ENCODE results near the gene SLC22A24. TPM values are rescaled to one million over a fixed set of nuclear protein-coding genes. Genes with fewer than 3 reads are reported as not detected.

The SLC22A24 gene
- total RNA-seq, 1 experiment from 2014 or later: not detected

DNA sequence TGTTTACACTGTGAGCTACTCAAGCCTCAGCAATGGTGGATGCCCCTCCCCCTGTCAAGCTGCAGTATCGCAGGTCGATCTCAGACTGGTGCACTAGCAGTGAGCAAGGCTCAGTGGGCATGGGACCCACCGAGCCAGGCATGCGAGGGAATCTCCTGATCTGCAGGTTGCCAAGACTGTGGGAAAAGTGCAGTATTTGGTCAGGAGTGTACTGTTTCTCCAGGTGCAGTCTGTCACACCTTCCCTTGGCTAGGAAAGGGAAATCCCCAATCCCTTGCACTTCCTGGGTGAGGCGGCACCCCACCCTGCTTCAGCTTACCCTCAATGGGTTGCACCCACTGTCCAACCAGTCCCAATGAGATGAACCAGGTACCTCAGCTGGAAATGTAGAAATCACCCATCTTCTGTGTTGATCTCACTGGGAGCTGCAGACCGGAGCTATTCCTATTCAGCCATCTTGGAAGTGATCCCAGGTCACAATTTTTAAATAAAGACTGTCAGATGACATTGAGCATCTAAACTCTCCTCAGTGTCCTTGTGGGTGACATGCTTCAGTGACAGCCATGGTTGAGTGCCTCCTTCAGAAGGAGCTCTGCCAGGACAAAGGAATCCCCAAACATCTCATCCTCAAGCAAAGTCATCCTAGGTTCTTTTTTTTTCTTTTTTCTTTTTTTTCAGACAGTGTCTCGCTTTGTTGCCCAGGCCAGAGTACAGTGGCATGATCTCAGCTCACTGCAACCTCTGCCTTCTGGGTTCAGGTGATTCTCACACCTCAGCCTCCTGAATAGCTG, 10.8 kb downstream of the SLC22A24 start:
- POLR2A ChIA-PET: no interaction called here
- H3K36me3 Mint-ChIP-seq: peaks cover 10% of the 10 kb centered on the region
- DNase-seq (ENCODE audit: low spot score) (no peak), ATAC-seq (no peak)
- TF ChIP-seq CBFB (CRISPR knock-in tag; IDR thresholded peaks at IDR 0.05; ENCODE audit: low read depth) (no peak), SMAD4 (CRISPR knock-in tag; IDR thresholded peaks at IDR 0.05) (no peak), NFYB (CRISPR knock-in tag; conservative IDR thresholded peaks at IDR 0.05; ENCODE audit: low read depth) (no peak), OVOL2 (CRISPR knock-in tag; IDR thresholded peaks at IDR 0.05; ENCODE audit: borderline replicate concordance) (no peak), RELA (CRISPR knock-in tag; IDR thresholded peaks at IDR 0.05; ENCODE audit: borderline replicate concordance) (no peak), ESRRA (CRISPR knock-in tag; IDR thresholded peaks at IDR 0.05; ENCODE audit: borderline replicate concordance) (no peak), ATF1 (CRISPR knock-in tag; IDR thresholded peaks at IDR 0.05) (no peak), JUN (CRISPR knock-in tag; IDR thresholded peaks at IDR 0.05) (no peak), ZNF423 (CRISPR knock-in tag; IDR thresholded peaks at IDR 0.05) (no peak), SP1 (CRISPR knock-in tag; conservative IDR thresholded peaks at IDR 0.05) (no peak), TCF7 (CRISPR knock-in tag; IDR thresholded peaks at IDR 0.05; ENCODE audit: low read depth) (no peak), ZNF263 (CRISPR knock-in tag; IDR thresholded peaks at IDR 0.05; ENCODE audit: low read depth) (no peak), ZNF219 (CRISPR knock-in tag; IDR thresholded peaks at IDR 0.05; ENCODE audit: borderline replicate concordance) (no peak), KAT7 (CRISPR knock-in tag; IDR thresholded peaks at IDR 0.05; ENCODE audit: borderline replicate concordance) (no peak)
- TF ChIP-seq, protein P1, sequence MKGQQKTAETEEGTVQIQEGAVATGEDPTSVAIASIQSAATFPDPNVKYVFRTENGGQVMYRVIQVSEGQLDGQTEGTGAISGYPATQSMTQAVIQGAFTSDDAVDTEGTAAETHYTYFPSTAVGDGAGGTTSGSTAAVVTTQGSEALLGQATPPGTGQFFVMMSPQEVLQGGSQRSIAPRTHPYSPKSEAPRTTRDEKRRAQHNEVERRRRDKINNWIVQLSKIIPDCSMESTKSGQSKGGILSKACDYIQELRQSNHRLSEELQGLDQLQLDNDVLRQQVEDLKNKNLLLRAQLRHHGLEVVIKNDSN (CRISPR knock-in tag; IDR thresholded peaks at IDR 0.05): no peak
- TF ChIP-seq, protein P2, sequence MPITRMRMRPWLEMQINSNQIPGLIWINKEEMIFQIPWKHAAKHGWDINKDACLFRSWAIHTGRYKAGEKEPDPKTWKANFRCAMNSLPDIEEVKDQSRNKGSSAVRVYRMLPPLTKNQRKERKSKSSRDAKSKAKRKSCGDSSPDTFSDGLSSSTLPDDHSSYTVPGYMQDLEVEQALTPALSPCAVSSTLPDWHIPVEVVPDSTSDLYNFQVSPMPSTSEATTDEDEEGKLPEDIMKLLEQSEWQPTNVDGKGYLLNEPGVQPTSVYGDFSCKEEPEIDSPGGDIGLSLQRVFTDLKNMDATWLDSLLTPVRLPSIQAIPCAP (CRISPR knock-in tag; IDR thresholded peaks at IDR 0.05): no peak
- TF ChIP-seq, protein P3, sequence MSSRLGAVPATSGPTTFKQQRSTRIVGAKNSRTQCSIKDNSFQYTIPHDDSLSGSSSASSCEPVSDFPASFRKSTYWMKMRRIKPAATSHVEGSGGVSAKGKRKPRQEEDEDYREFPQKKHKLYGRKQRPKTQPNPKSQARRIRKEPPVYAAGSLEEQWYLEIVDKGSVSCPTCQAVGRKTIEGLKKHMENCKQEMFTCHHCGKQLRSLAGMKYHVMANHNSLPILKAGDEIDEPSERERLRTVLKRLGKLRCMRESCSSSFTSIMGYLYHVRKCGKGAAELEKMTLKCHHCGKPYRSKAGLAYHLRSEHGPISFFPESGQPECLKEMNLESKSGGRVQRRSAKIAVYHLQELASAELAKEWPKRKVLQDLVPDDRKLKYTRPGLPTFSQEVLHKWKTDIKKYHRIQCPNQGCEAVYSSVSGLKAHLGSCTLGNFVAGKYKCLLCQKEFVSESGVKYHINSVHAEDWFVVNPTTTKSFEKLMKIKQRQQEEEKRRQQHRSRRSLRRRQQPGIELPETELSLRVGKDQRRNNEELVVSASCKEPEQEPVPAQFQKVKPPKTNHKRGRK (CRISPR knock-in tag; IDR thresholded peaks at IDR 0.05; ENCODE audit: borderline replicate concordance): no peak
- TF ChIP-seq, protein P4, sequence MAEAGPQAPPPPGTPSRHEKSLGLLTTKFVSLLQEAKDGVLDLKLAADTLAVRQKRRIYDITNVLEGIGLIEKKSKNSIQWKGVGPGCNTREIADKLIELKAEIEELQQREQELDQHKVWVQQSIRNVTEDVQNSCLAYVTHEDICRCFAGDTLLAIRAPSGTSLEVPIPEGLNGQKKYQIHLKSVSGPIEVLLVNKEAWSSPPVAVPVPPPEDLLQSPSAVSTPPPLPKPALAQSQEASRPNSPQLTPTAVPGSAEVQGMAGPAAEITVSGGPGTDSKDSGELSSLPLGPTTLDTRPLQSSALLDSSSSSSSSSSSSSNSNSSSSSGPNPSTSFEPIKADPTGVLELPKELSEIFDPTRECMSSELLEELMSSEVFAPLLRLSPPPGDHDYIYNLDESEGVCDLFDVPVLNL (CRISPR knock-in tag; IDR thresholded peaks at IDR 0.05; ENCODE audit: borderline replicate concordance, low read depth): no peak
- CTCF ChIA-PET: no interaction called here
- no peaks in the 10 kb centered on the region for H3K4me1 Mint-ChIP-seq
- peaks cover 34% of the 10 kb centered on the region for H3K9me3 Mint-ChIP-seq
- H3K27ac Mint-ChIP-seq: no peak overlapping the region
- no peak overlapping the region for H3K4me3 Mint-ChIP-seq
- peaks cover 52% of the 10 kb centered on the region for H3K27me3 Mint-ChIP-seq (ENCODE audit: low read depth)

DNA sequence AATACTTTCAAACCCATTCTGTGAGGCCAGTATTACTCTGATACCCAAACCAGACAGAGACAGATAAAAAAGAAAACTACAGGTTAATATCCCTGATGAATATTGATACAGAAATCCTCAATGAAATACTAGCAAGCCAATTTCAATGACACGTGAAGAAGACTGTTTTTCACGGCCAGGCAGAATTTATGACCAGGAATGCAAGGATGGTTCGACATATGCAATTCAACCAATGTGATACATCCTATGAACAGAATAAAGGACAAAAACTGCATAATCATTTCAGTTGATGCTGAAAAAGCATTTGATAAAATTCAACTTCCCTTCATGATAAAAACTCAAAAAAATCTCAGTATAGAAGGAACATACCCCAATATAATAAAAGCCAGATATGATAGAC, 44.5 kb downstream of the SLC22A24 start:
- DNase-seq (ENCODE audit: low spot score) (no peak), ATAC-seq (no peak)
- Mint-ChIP-seq H3K4me3 (no peak overlapping the region), H3K27ac (no peak overlapping the region), H3K9me3 (peaks cover 37% of the 10 kb centered on the region), H3K4me1 (no peaks in the 10 kb centered on the region), H3K36me3 (peaks cover 7% of the 10 kb centered on the region), H3K27me3 (ENCODE audit: low read depth) (peaks cover 24% of the 10 kb centered on the region)
- ChIA-PET CTCF (interaction anchor here (1.2 kb wide), 1 partner anchor 124 kb away, joined by 3 read pairs; no protein-coding TSS in a partner anchor), POLR2A (no interaction called here)
- no peak for TF ChIP-seq ZNF317 (CRISPR knock-in tag; IDR thresholded peaks at IDR 0.05; ENCODE audit: borderline replicate concordance, low read depth)

Measured in WTC11 (cell line).